DND-41 (cell line): Measurements from ENCODE around the gene POLR2B.

Experiments
- ATAC-seq: fragments of 200-7000 bp; cut with Tn5 transposase; 3 replicates; pipeline ENCODE4 v1.9.1; 2021; ENCODE audit warnings: low read depth; ENCODE audit not compliant: insufficient read depth
- DNase-seq: peaks from one replicate; pipeline ENCODE4 v3.0.0-alpha.2; 2020
- H2AFZ ChIP-seq: 2 replicates; pipeline ENCODE4 v1.6.0; 2012; ENCODE audit warnings: low read depth, low read length
- H3K27ac ChIP-seq: 2 replicates; pipeline ENCODE4 v1.5.1; 2012; ENCODE audit warnings: low read length, inconsistent platforms
- H3K27me3 ChIP-seq: fragments of 200-600 bp; sonication (generic); 2 replicates; pipeline ENCODE4 v1.6.0; 2012; ENCODE audit warnings: low read length, mild to moderate bottlenecking, inconsistent platforms; ENCODE audit not compliant: insufficient read depth, poor library complexity
- H3K36me3 ChIP-seq: 2 replicates; pipeline ENCODE4 v1.5.1; 2012; ENCODE audit warnings: low read length, inconsistent platforms; ENCODE audit not compliant: insufficient read depth
- H3K4me1 ChIP-seq: 2 replicates; pipeline ENCODE4 v1.5.1; 2012; ENCODE audit warnings: mild to moderate bottlenecking, low read length; ENCODE audit not compliant: insufficient read depth
- H3K4me2 ChIP-seq: 2 replicates; pipeline ENCODE4 v1.6.0; 2012; ENCODE audit warnings: mild to moderate bottlenecking, moderate library complexity, low read length, inconsistent platforms; ENCODE audit not compliant: insufficient read depth
- H3K4me3 ChIP-seq, 2 experiments: fragments of 200-600 bp in 1 of 2; shearing (Covaris generic) in 1 of 2; 2 replicates each; pipeline ENCODE4 v1.5.1; 2012 to 2016; ENCODE audit warnings: inconsistent platforms in 2 of 2, low read length in 2 of 2, mild to moderate bottlenecking in 2 of 2, low read depth in 1 of 2, moderate library complexity in 1 of 2
- H3K79me2 ChIP-seq: 2 replicates; pipeline ENCODE4 v1.6.0; 2012; ENCODE audit warnings: low read length, inconsistent platforms; ENCODE audit not compliant: insufficient read depth
- H3K9ac ChIP-seq: 2 replicates; pipeline ENCODE4 v1.6.0; 2012; ENCODE audit warnings: low read depth, mild to moderate bottlenecking, inconsistent platforms, low read length, moderate library complexity
- H3K9me3 ChIP-seq: 2 replicates; pipeline ENCODE4 v1.5.1; 2012; ENCODE audit warnings: low read length, moderate library complexity, mild to moderate bottlenecking, inconsistent platforms; ENCODE audit not compliant: insufficient read depth, severe bottlenecking
- H4K20me1 ChIP-seq: 2 replicates; pipeline ENCODE4 v1.6.0; 2012; ENCODE audit warnings: low read length; ENCODE audit not compliant: insufficient read depth
- EZH2 ChIP-seq: IDR thresholded peaks from 3 replicates; pipeline ENCODE4 v1.6.1; 2012; ENCODE audit warnings: borderline replicate concordance, low read depth, mild to moderate bottlenecking, moderate library complexity, low read length, inconsistent platforms; ENCODE audit not compliant: severe bottlenecking
- TF ChIP-seq, protein P1 (sequence below): IDR thresholded peaks from 2 replicates; pipeline ENCODE4 v1.5.1; 2012; ENCODE audit warnings: borderline replicate concordance, low read length, moderate library complexity, mild to moderate bottlenecking; ENCODE audit not compliant: poor library complexity, severe bottlenecking; ENCODE audit errors: extremely low read depth

Gene POLR2B

DNA sequence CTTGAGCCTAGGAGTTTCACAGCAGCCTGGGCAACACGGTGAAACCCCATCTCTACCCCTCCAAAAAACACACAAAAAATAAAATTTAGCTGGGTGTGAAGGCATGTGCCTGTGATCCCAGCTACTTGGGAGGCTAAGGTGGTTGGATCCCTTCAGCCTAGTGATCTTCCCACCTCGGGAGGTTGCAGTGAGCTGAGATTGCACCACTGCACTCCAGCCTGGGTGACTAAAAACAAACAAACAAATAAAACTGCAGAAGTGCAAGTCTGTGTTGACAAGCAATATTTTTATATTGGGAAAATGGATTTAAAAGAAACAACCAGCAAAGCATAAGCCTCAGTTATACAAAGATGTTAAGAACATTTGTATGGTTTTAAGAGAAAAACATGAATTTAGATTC is 85.4 kb downstream of the POLR2B start:
- Histone ChIP-seq H3K79me2 (no peaks in the 10 kb centered on the region), H3K4me3 (no peak overlapping the region)

DNA sequence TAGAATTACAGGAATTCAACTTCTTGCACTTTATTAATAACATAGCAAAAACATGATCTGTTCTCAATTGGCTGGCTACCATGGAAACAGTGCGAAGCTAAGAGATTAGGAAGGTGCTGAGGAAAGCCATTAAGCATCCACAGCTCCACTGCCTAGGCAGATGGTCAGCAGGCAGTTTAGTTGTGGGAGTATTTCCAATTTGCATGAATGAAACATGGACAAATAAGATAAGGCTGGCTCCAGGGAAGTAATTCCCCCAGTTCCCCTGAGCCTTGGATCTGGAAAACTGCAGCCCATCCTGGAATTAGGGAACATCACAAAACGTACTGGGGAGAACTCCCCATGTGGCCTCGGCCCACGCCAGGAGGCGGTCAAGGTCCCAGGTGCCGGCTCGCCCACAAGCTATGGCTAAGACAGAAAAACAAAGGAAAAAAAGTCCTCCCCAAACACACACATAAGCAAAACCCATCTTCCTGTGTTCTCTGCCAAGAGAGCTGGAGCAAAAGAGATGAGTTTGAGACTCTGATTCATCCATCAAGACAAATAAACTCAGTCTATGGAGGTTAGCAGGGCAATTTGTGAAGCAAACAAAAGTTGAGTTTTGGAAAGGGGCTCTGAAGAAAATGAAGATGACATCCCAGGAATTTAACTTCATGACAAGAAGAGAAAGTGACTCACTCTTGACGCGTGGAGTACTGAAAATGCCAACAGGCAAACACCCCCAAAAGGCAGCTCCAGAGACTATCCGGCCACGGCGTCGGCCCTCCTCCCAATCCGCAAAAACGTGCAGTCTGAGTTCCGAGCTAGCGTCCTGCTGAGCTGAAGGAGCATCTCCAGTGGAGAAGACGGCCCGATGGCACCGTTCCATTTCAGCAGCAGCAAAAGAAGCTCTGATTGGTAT is 86.4 kb downstream of the POLR2B start:
- H3K4me3 ChIP-seq, result no peak overlapping the region
- H3K79me2 ChIP-seq, result no peaks in the 10 kb centered on the region
- no peaks in the 10 kb centered on the region for H3K36me3 ChIP-seq
- ATAC-seq (no peak), DNase-seq (no peak)
- no peaks in the 10 kb centered on the region for H4K20me1 ChIP-seq
- no peaks in the 10 kb centered on the region for H3K4me1 ChIP-seq
- H2AFZ ChIP-seq, result no peak overlapping the region
- H3K27me3 ChIP-seq, result peaks cover 5% of the 10 kb centered on the region
- no peak overlapping the region for H3K9ac ChIP-seq
- no peak overlapping the region for H3K4me2 ChIP-seq
- no peaks in the 10 kb centered on the region for H3K9me3 ChIP-seq
- H3K27ac ChIP-seq, result no peak overlapping the region
- TF ChIP-seq EZH2, result no peak
- TF ChIP-seq, protein P1, sequence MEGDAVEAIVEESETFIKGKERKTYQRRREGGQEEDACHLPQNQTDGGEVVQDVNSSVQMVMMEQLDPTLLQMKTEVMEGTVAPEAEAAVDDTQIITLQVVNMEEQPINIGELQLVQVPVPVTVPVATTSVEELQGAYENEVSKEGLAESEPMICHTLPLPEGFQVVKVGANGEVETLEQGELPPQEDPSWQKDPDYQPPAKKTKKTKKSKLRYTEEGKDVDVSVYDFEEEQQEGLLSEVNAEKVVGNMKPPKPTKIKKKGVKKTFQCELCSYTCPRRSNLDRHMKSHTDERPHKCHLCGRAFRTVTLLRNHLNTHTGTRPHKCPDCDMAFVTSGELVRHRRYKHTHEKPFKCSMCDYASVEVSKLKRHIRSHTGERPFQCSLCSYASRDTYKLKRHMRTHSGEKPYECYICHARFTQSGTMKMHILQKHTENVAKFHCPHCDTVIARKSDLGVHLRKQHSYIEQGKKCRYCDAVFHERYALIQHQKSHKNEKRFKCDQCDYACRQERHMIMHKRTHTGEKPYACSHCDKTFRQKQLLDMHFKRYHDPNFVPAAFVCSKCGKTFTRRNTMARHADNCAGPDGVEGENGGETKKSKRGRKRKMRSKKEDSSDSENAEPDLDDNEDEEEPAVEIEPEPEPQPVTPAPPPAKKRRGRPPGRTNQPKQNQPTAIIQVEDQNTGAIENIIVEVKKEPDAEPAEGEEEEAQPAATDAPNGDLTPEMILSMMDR, result no peak

More for the DNA sequence above, 85.4 kb downstream of the POLR2B start:
- no peaks in the 10 kb centered on the region for H4K20me1 ChIP-seq
- ATAC-seq (no peak), DNase-seq (no peak)
- TF ChIP-seq, protein P1, result no peak
- TF ChIP-seq EZH2, result no peak
- H3K9me3 ChIP-seq, result no peaks in the 10 kb centered on the region
- no peak overlapping the region for H3K9ac ChIP-seq
- no peak overlapping the region for H2AFZ ChIP-seq
- H3K27me3 ChIP-seq, result peaks cover 5% of the 10 kb centered on the region
- H3K4me1 ChIP-seq, result no peaks in the 10 kb centered on the region
- no peak overlapping the region for H3K4me2 ChIP-seq
- H3K36me3 ChIP-seq, result no peaks in the 10 kb centered on the region
- H3K27ac ChIP-seq, result no peak overlapping the region

DNA sequence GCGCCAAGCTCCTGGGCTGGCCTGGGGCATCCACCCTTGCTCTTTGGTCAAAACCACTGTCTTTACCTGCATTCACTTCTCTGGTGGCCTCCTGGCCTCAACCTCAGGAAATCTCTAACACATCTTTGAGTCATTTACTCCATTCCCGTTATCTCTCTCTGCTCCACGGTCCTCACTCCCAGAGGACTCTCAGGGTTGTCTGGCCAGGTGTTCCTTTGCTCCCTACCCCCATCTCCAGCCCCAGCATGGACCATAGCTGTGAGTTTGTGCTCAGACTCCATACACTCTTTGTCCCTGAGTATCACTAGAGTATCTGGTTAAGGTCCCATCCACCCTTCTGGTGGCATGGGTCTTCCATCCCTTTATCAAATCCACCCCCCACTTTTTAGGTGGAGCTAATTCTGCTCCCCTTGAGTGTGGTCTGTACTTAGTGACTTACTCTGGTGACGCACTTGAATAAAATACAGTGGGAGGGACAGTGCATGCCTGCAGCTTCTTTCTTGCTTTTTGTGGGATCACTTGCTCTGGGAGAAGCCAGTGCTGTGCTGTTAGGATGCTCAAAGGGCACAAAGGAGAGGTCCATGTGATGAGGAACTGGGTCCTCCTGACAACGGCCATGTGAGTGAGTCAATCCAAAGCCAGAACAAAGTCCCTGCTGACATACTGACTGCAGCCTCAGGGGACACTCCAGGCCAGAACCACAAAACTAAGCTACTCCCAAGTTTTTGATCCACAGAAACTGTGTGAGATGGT is 87.2 kb downstream of the POLR2B start:
- H3K9me3 ChIP-seq, result no peaks in the 10 kb centered on the region
- no peak overlapping the region for H3K4me3 ChIP-seq
- no peak overlapping the region for H3K4me2 ChIP-seq
- no peak overlapping the region for H3K27ac ChIP-seq
- H3K4me1 ChIP-seq, result no peaks in the 10 kb centered on the region
- no peaks in the 10 kb centered on the region for H4K20me1 ChIP-seq
- DNase-seq (no peak), ATAC-seq (no peak)
- no peak overlapping the region for H2AFZ ChIP-seq
- TF ChIP-seq, protein P1, result no peak
- peaks cover 5% of the 10 kb centered on the region for H3K27me3 ChIP-seq
- no peaks in the 10 kb centered on the region for H3K36me3 ChIP-seq
- no peak overlapping the region for H3K9ac ChIP-seq
- H3K79me2 ChIP-seq, result no peaks in the 10 kb centered on the region
